GM08714 (cell line): ENCODE data around the gene MRPS12.

Source experiments
- H3K4me3 ChIP-seq: fragments of 200-500 bp; sonication (Bioruptor generic); 2 replicates; pipeline ENCODE4 v1.5.1; 2014; ENCODE audit warnings: mild to moderate bottlenecking, low read length, inconsistent platforms
- ZNF274 ChIP-seq: IDR thresholded peaks from 2 replicates; pipeline ENCODE4 v1.6.1; 2012; ENCODE audit warnings: mild to moderate bottlenecking, low read depth, low read length

Gene MRPS12

GRCh38 chr19:38970664-38971532 is 40.2 kb downstream of the MRPS12 start:
- no peak overlapping the region for H3K4me3 ChIP-seq
- no peak for TF ChIP-seq ZNF274

GRCh38 chr19:38971672-38972071 is 40.9 kb downstream of the MRPS12 start:
- TF ChIP-seq ZNF274, result no peak
- H3K4me3 ChIP-seq, result no peak overlapping the region

GRCh38 chr19:38974624-38975213 is 44.0 kb downstream of the MRPS12 start:
- H3K4me3 ChIP-seq, result peak overlapping the region; percentile 4; the same call in 1 of the 2 replicates
- TF ChIP-seq ZNF274, result no peak

- H3K4me3 ChIP-seq, result peak within 1 kb of the TSS; percentile 4; the same call in 1 of the 2 replicates
- no peak for TF ChIP-seq ZNF274
Measured at GRCh38 chr19:38975214-38975860, 44.6 kb downstream of the MRPS12 start, which contains the start of gene FBXO17. Gene FBXO17, minus strand, starts transcription at chr19:38975742. Its CDS starts 25,423 bp downstream, at chr19:38950319.

- TF ChIP-seq ZNF274, result no peak
- H3K4me3 ChIP-seq, result no peak overlapping the region
Measured at GRCh38 chr19:38975861-38976271, 45.1 kb downstream of the MRPS12 start.

GRCh38 chr19:38977445-38978325 is 46.9 kb downstream of the MRPS12 start:
- H3K4me3 ChIP-seq, result no peak overlapping the region
- TF ChIP-seq ZNF274, result no peak

- no peak for TF ChIP-seq ZNF274
- no peak overlapping the region for H3K4me3 ChIP-seq
Measured at GRCh38 chr19:38978326-38978689, 47.6 kb downstream of the MRPS12 start.

- H3K4me3 ChIP-seq, result no peak overlapping the region
- no peak for TF ChIP-seq ZNF274
Measured at GRCh38 chr19:38979812-38980211, 49.1 kb downstream of the MRPS12 start.

- no peak for TF ChIP-seq ZNF274
Measured at GRCh38 chr19:38980583-38981374, 50.0 kb downstream of the MRPS12 start.

More at GRCh38 chr19:38980583-38981374, 50.0 kb downstream of the MRPS12 start:
- H3K4me3 ChIP-seq, result no peak overlapping the region
